ENCODE measurements around the gene SLC5A11.
"Not testable (repeated sequence)": the region's sequence is repeated elsewhere in the genome, so short reads cannot be mapped to it uniquely, and the experiment has no call there.

Gene SLC5A11

GRCh38 chr16:24845726-24846547 is at the start of gene SLC5A11:
Gene SLC5A11 (plus strand): TSS chr16:24845963. CDS start chr16:24858644, 12,681 bp downstream.
- ATAC-seq, result no peak

GRCh38 chr16:24800586-24800985 is 45.2 kb upstream of the SLC5A11 start:
- no peak for ATAC-seq
- no peak for DNase-seq

More at GRCh38 chr16:24845726-24846547, at the start of gene SLC5A11:
- no peak for DNase-seq

DNA sequence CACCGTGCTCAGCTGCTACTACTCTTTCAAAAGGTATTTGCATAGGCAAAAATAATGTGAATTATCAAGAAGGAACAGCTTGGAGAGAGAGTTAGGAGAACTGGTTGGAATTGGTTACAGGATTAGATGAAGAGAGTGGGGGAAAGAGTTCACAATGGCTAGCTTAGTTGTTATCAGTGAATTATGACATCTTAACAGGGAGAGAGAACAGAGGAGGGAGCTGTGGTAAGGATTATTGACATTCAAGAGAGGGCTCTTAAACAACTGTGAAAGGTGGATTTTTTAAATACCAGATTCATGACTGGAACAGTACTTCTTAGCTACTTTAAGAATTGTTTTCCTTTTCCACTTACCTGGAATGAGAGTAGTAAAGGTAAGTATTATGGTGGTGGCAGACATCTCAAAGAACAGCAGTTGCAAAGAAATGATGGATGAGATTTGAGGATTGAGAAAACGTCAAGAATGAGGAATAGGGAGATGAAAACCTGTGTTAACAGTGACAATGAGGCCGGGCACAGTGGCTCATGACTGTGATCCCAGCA is 43.9 kb upstream of the SLC5A11 start:
- DNase-seq, result no peak

DNA sequence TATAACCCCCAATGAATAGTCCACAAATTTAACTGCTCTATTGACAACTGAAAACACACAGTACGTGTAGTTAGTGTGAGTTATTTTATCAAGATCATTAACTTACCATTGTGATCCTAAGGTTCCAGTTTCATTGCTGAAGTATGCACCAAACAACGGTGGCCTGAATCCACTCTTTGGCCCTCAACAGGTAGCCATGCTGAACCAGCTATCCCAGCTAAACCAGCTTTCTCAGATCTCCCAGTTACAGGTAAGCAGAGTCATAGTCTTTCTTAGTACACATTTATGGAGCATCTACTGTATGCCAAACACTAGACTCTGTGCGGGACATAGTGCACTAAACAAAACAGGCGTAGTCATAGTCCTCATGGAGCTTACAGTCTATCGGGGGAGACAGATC is 40.3 kb upstream of the SLC5A11 start:
- no peak for DNase-seq
- ATAC-seq, result no peak

More for the DNA sequence above, 43.9 kb upstream of the SLC5A11 start:
- no peak for ATAC-seq

DNA sequence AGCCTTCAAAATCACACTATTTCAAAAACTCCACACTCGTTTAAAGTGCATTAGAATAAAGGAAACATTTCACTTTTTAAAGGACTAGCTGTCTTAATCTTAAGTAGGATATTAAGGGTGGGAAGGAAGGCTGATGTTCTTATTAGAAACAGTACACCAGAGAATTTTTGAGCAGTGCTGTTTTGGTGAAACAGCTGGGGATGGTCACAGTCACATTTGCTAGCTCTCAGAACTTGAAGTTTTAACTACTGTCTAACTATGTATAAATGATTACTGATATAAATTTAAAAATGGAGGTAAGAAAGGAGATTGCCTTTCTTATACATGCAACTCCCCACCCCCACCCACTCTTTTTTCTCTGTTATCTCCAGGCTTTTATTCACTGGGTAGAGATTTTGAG is 38.5 kb upstream of the SLC5A11 start:
- no peak for DNase-seq

DNA sequence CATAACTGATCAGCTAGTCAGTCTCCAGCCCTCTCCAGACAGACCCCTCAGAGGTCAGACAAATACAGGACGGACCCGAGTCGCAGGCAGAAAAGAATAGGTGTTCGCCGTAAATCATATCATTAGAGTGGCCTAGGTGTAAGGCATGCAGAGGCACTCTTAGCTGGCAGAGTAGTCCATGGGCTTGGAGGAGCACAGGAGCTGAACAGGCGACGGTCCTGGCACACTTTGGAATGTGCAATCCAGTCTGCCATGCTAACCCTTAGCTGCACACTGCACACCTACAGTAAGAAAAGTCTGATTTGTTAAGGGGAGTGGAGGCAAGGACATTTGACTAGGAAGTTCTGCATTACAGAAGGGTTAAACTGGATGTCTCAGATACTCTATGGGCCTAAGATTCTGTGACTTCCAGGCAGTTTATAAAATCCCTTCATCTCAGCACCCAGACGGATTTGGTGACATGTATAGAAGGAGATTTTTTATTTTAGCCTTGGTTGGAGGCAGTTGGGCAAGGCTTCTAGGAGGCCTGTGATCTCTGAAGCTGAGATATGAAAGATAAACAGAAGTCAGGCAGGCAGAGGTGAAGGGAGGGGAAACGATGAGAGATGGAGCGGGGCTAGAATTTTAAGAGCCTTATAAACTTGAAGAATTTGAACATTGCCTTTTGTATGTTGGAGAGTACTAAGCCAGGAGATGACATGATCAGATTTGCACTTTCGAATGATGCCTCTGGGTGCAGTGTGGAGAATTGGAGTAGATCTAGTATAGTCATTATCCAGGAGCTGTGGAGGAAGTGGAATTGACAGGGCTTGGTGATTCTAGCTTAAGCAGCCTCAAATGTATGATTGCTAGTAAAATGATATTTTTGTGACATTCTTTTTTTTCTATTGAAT is 34.6 kb upstream of the SLC5A11 start:
- DNase-seq (no peak), ATAC-seq (no peak)

More for the DNA sequence above, 38.5 kb upstream of the SLC5A11 start:
- no peak for ATAC-seq

GRCh38 chr16:24812813-24813212 is 33.0 kb upstream of the SLC5A11 start:
- not testable (repeated sequence) for ATAC-seq, DNase-seq

DNA sequence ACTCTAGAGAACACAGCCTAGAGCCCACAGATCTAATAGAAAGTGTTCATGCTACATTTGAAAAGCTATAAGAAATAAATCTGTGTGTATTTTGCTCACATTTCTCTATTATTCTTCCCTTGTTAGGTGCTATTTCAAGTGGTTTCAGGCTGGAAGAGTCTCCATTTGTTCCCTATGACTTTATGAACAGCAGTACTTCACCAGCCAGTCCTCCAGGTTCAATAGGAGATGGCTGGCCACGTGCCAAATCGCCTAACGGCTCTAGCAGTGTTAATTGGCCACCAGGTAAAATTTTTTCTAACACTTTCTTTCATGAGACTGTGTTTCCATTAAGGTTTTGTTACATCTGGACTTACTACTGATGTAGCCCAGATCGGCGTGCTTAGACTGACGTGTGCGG is 30.7 kb upstream of the SLC5A11 start:
- ATAC-seq (no peak), DNase-seq (no peak)

- no peak for DNase-seq
- ATAC-seq, result no peak
Observed at GRCh38 chr16:24816688-24817087, 29.1 kb upstream of the SLC5A11 start.

- DNase-seq, result no peak
- ATAC-seq, result no peak
Observed at GRCh38 chr16:24819462-24820040, 26.2 kb upstream of the SLC5A11 start.

GRCh38 chr16:24820522-24820921 is 25.2 kb upstream of the SLC5A11 start:
- no peak for ATAC-seq
- no peak for DNase-seq

DNA sequence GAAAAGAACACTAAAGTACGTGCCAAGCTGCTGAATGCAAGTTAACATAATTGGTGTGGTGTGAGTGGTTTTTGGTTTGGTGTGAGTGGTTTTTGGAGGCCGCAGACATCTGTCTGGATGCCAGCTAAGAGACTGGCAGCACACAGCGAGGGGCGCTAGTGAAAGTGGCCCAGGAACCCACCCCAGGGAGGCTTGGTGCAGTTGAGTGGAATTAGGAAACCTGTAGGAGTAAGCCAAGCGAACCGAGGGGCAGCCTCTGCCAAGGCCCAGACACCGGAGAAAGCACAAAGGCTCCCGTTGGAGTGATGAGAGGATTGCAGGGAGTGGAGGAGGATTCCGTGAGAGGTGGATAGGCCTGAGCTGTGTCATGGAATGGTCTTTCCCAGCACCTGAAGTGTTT is 24.6 kb upstream of the SLC5A11 start:
- ATAC-seq (no peak), DNase-seq (no peak)

DNA sequence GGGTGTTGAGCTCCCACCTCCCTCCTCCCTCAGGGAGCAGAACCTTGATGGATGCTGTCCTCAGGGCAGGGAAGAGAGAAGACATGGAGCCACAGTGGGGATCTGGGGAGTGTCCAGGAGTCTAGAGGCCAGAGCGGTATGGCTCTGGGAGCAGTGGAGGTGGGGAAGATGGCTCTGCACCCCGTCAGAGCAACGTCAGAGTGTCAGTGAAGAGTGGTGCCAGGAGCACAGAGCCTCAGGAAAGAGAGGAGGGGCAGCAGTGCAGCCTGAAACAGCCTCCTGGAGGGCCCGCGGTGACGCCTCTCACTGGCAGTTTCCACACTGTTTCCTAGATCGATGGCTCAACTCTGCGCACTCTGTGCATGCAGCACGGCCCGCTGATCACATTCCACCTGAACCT is 23.2 kb upstream of the SLC5A11 start:
- no peak for DNase-seq
- no peak for ATAC-seq

DNA sequence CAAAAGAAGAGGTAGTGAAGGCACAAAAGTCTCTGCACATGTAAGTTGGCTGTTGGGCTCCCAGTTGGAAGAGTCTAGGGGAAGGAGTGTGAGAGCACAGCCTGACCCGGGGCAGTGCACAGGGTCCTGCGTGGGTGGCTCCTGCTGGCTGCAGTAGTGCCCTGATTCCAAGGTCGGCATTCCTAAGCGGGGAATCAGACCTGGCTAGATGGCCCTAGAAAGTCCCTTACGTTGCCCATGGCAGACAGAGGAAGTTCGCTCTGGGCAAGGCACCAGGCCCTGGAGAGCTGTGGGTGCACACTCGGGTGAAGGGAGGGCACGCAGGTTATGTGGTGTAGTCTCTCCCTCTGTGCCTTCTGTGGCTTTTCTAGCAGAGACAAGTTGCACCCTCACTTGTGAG is 22.8 kb upstream of the SLC5A11 start:
- DNase-seq (no peak), ATAC-seq (no peak)

- ATAC-seq, result no peak
- no peak for DNase-seq
Observed at GRCh38 chr16:24825696-24826095, 20.1 kb upstream of the SLC5A11 start.

GRCh38 chr16:24826096-24826690 is 19.6 kb upstream of the SLC5A11 start:
- ATAC-seq, result no peak

DNA sequence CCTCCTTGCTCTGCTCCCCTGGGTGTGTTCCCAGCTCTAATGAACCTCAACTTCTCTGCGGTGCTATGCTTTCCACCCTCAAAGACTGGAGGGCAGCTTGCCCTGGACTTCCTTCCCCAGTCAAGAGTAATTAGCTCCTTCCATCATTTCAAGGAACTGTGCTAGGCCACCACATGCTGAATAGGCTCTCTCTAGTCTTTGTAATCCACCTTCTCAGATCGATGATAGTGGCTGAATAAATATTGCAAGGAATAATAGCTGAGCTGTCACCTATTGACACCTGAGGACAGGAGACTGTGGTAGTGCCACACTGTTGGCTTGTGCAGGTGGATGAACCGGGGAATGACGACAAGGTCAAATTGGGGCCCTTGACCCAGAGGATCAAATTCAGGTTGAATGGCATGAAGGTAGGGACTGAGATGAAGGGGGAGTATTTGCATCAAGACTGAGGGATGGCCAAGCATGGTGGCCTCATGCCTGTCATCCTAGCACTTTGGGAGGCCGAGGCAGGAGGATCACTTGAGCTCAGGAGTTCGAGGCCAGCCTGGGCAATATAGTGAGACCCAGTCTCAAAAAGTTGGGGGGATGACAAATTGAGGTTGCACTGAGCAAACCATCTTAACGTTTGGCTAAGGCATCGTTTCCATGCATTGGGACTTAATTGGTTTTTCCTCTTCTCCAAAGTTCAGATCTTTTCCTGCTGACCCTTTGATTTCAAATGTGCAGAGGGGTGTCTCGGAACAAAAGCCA is 18.8 kb upstream of the SLC5A11 start:
- ATAC-seq (no peak), DNase-seq (no peak)

More at GRCh38 chr16:24826096-24826690, 19.6 kb upstream of the SLC5A11 start:
- DNase-seq, result no peak

DNA sequence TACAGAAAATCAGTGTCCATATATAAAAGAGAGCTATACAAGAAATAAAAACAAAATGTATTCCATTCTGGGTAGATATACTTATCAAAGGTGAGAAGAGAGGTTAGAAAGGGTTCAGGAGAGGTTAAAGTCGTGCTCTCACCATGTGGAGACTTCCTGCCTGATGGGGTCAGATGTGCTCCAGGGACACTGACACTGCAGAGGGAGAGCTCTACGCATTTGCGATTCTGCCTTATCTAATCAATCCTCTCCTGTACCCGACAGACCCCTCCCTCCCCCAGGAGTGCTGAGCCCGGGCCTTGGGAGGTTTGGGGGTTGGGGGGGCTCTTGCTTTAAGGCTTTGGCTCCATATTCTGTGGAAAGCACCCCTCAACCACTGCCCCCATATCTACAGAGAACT is 16.6 kb upstream of the SLC5A11 start:
- ATAC-seq, result no peak
- DNase-seq, result no peak

GRCh38 chr16:24833352-24833751 is 12.4 kb upstream of the SLC5A11 start:
- ATAC-seq (no peak), DNase-seq (no peak)

- DNase-seq (no peak), ATAC-seq (no peak)
Observed at GRCh38 chr16:24834459-24835335, 11.1 kb upstream of the SLC5A11 start.

All from stimulated activated naive CD8-positive, alpha-beta T cell treated with anti-CD3 and anti-CD28 coated beads, Interleukin-15, Interleukin-2, amounts not matched to agents 100 U/mL and 50 U/mL, for 24 hours (primary cell).